GM18858 (cell line): ENCODE results near the gene CTNND2.
"Not testable (repeated sequence)": the region's sequence is repeated elsewhere in the genome, so short reads cannot be mapped to it uniquely, and the experiment has no call there.

Experiments
- ATAC-seq: cut with Tn5 transposase; IDR thresholded peaks from one replicate; pipeline ENCODE4 v1.9.1; 2021; ENCODE audit not compliant: unreplicated experiment

Gene CTNND2

GRCh38 chr5:11491404-11492075 is 412.7 kb downstream of the CTNND2 start:
- ATAC-seq = no peak

GRCh38 chr5:11483630-11484029 is 420.6 kb downstream of the CTNND2 start:
- no peak for ATAC-seq

GRCh38 chr5:11482011-11482410 is 422.2 kb downstream of the CTNND2 start:
- ATAC-seq = no peak

DNA sequence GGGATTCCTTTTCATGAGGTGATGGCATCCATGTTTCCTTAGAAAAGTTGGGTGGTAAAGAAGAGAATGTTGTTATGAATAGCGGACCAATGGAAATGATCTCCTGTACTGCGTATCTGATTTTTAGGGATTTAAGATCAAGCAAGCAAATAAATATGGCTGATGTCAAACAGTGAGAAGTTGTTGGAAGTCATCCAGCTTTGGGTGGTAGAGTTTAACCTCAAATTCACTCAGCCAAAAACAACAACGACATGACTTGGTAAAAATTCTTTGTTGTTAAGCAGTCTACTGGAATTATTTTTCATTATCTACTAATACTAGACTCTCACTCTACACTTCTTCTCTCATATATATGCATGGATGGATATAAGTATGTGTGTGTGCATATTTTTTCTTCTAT is 426.5 kb downstream of the CTNND2 start:
- no peak for ATAC-seq

DNA sequence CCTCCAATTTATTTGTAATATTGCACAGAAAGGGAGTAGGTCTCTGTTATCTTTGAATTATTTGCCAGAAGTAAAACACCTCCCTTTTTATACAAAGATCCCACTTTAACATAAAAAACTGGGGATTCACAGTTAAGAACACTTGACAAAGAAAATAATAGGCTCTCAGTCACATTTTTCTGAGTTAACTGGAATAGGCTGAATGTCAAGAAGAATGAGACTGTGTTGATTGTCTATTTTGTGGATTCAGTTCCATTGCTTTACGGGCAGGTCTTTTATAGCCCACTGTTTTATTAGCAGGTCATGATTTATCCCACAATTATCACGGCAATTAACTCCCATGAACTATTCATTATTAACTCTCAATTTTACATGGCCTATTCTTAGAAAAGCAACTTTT is 427.4 kb downstream of the CTNND2 start:
- ATAC-seq = no peak

- no peak for ATAC-seq
These were observed 435.8 kb downstream of the CTNND2 start for GRCh38 chr5:11468334-11469039.

DNA sequence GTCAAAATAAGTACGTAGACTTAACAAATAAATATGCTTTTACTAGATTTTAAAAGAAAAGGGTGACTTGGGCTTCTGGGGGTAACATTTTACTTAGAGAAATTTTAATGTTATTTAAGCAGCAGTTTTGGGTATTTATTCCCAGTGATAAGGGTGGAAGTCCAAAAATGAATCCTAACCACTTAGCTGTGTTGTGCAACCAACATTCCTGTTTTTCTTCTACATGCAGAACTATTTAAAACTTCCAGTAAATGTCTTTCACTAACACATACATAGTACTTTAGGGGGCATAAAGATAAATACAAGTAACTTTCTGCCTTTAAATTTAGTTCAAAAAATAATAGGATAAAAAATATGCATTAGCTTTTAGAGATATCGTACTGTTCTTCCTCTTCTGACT is 436.7 kb downstream of the CTNND2 start:
- no peak for ATAC-seq

DNA sequence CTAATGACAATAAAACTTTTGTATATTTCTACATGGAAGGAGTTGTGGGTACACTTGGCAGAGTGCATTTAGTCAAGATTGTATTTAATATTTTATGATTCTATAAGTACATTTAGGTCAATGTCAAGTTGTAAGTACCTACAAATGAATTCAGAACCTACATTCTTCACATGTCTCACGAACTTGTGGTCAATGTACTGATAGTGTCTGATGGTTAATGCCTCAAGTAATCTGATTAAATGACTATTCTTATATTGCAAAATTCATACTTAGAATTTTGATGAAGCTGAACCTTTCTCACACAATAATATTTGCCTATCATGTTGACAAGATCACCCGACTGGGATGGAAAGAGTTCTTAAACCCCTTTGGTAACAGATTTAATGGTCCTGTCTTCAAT is 444.5 kb downstream of the CTNND2 start:
- ATAC-seq = no peak

DNA sequence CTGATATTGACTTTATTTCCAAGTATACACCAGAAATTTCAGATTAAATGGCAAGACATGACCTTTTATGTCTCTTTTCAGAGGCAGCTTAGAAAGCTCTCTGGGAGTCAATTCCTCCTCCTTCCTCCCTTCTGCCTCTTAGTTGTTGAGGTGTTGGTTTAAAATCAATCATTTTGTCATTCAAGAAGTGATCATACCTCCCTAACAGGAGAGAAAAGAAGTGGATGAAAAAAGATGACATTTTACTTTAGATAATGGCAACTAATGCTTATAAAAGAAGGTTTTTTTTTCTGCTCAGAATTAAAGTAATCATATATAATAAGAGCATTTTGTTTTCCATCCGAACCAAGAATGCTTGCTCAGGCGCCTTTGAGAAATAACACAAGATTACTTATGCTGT is 448.7 kb downstream of the CTNND2 start:
- ATAC-seq = no peak

DNA sequence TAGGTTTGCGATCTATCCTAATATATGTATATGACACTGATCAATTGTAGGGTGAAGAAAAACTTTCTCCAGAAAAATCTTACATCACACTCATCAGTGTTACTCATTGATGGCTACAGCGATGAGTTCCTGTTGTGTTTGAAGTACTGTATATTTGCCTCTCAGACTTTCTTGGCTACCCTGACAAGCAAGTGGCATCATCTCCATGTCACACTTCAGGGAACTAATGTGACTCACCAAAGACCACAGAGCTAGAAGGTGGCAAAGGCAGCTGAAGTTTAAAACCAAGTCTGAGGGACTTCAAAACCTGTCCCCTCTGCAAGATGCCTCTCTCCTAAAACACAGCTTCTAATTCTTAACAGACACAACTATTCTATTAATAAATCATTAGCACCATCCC is 451.4 kb downstream of the CTNND2 start:
- no peak for ATAC-seq

GRCh38 chr5:11449966-11450365 is 454.3 kb downstream of the CTNND2 start:
- no peak for ATAC-seq

GRCh38 chr5:11449217-11449616 is 455.0 kb downstream of the CTNND2 start:
- no peak for ATAC-seq

GRCh38 chr5:11443831-11444230 is 460.4 kb downstream of the CTNND2 start:
- ATAC-seq = no peak

- ATAC-seq = no peak
These were observed 472.1 kb downstream of the CTNND2 start for GRCh38 chr5:11432116-11432515.

DNA sequence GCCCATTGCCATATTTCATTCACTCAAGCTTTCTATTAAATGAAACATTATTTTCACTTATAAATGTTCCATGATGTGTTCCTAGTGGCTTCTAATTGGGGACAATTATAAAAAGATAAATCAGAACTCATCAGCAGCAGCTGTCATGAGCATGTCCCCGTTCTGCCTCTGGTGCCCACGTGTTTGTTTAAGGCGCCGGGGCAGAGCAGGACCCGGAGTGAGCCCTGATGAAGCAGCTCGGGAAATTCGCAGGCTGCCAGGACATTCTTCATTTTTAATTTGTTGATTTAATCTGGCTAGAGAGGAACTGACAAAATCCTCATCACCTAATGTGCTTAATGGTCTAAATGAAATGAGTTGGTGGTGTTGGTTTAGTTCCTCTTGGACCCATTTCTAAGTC is 475.0 kb downstream of the CTNND2 start:
- ATAC-seq = no peak

DNA sequence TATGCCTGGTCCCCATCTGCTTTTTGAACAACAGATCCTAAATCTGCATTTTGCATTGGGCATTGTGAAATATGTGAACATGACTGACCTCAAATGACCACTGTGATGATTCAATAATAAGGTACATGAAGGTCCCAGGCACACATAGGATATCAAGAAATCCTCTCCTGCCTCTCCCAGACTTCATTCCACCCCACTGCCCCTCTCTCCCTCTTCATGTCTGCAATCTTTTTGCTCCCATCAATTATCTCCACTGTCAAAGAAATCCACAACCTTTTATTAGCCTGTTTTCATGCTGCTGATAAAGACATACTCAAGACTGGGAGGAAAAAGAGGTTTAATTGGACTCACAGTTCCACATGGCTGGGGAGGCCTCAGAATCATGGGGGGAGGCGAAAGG is 476.7 kb downstream of the CTNND2 start:
- ATAC-seq = no peak

DNA sequence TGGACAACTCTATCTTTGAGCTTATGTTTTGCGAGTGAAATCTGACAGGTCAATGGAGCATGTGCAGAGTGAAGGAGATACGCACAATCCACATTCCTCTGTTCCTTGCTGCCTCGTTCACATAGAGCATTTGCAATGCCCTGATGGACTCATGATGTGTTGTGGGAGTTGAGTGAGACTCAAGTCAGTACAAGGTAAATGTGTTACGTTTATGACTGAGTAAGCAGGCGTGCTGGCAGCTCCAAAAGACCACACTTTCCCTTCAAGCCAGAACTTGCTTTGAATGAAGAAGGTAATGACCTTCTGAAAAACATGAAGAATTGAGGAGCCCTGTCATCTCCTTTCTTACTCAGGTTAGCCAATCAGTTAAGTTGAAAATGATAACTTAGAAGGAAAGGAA is 477.8 kb downstream of the CTNND2 start:
- ATAC-seq = no peak

- no peak for ATAC-seq
These were observed 481.9 kb downstream of the CTNND2 start for GRCh38 chr5:11422342-11422741.

DNA sequence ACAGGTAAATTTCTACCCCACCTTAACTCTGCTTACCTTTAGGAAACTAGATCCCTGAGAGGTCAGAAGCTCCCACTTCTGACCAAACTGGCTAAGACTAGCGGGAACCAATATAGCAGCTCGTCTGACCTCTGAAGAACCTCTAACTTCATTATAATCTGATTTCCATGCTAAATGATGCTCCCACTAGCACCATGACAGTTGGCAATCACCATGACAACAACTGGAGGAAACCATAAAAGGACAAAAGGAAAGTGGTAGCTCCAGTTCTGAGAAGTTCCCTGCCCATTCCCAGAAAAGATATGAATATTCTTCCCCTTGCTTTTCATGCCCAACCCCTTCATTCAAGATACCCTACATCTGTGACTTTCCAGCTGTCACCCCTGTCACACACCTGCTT is 483.3 kb downstream of the CTNND2 start:
- ATAC-seq = no peak

- ATAC-seq = no peak
These were observed 488.5 kb downstream of the CTNND2 start for GRCh38 chr5:11415751-11416150.

DNA sequence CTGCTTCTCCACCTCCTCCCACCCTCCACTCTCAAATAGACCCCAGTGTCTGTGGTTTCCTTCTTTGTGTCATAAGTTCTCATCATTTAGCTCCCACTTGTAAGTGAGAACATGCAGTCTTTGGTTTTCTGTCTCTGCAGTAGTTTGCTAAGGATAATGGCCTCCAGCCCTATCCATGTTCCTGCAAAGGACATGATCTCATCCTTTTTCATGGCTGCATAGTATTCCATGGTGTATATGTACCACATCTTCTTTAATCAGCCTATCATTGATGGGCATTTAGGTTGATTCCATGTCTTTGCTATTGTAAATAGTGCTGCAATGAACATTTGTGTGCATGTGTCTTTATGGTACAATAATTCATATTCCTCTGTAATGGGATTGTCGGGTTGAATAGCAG is 489.5 kb downstream of the CTNND2 start:
- ATAC-seq = not testable (repeated sequence)

GRCh38 chr5:11411621-11412020 is 492.6 kb downstream of the CTNND2 start:
- ATAC-seq = no peak
